Adrenal gland (tissue), 12 donors: Measurements from ENCODE around the gene ZFYVE1. TPM values are rescaled to one million over a fixed set of nuclear protein-coding genes. Genes with fewer than 3 reads are reported as not detected.
A peak's percentile ranks its signal among the peaks of the same experiment; 100 is the strongest.

ENCODE experiments used
- DNase-seq, 7 donors: peaks; one replicate each; pipeline ENCODE4 v3.0.0-alpha.2; 2019 to 2020
- H3K27ac ChIP-seq, 5 donors: fragments of 200-600 bp; sonication (generic) in 4 of 5; 1 replicate in 3 of 5; 2 replicates in 2 of 5; pipeline versions ENCODE4 v1.5.1 to v1.8.0; 2016 to 2020; ENCODE audit warnings: mild to moderate bottlenecking in 1 of 5
- H3K27me3 ChIP-seq: fragments of 200-600 bp; 2 replicates; pipeline ENCODE4 v1.8.0; 2021
- H3K36me3 ChIP-seq, 2 donors: fragments of 200-600 bp; replicated peaks in 1 of 2; 1 replicate in 1 of 2; 2 replicates in 1 of 2; pipeline versions ENCODE4 v1.5.1 to v1.8.0; 2018 to 2022
- H3K4me1 ChIP-seq, 2 donors: fragments of 200-600 bp; replicated peaks in 1 of 2; 1 replicate in 1 of 2; 2 replicates in 1 of 2; pipeline versions ENCODE4 v1.5.1 to v1.8.0; 2018 to 2021
- H3K4me3 ChIP-seq, 4 donors: fragments of 200-600 bp; sonication (generic) in 3 of 4; one replicate each; pipeline ENCODE4 v1.5.1; 2016 to 2018
- H3K9me3 ChIP-seq, 3 donors: fragments of 200-600 bp; sonication (generic) in 1 of 3; replicated peaks in 1 of 3; 1 replicate in 2 of 3; 2 replicates in 1 of 3; pipeline versions ENCODE4 v1.5.1 to v1.8.0; 2016 to 2021
- CTCF ChIP-seq, 6 experiments: fragments of 450-650 bp in 4 of 6; fragments of 200-600 bp in 2 of 6; sonication (generic) in 1 of 6; IDR thresholded peaks; 1 replicate in 5 of 6; 2 replicates in 1 of 6; pipeline versions ENCODE4 v1.5.1 to v1.8.0; 2016 to 2021; ENCODE audit warnings: antibody characterized with exemption in 6 of 6, mild to moderate bottlenecking in 2 of 6, moderate library complexity in 1 of 6
- POLR2A ChIP-seq, 2 donors: fragments of 450-650 bp; IDR thresholded peaks; one replicate each; pipeline ENCODE4 v1.6.1; 2017; ENCODE audit warnings: antibody characterized with exemption in 2 of 2, mild to moderate bottlenecking in 2 of 2, moderate library complexity in 1 of 2
- WGBS, 4 donors: extraction: QIAGEN DNeasy Blood & Tissue Kit in 2 of 4; methylation state at CpG; one replicate each; pipeline versions ENCODE4 v1.1.5 to v1.1.7; 2013 to 2017; 5-methylcytosine and 5-hydroxymethylcytosine counted together
- intact Hi-C, 2 donors: fragments of 100-400 bp; cut with DNase I; formaldehyde crosslinking; loops; one replicate each; pipeline versions ENCODE4 v1.14.1 to v1.15.0; 2022 to 2023
- polyA plus RNA-seq, 3 donors: library from polyadenylated mRNA; stranded (reverse); fragments of 200-250 nt in 2 of 3; fragments of 350-450 nt in 1 of 3; fragmentation: Illumina TruSeq in 1 of 3; extraction: RNeasy Lipid Tissue Mini Kit (QIAGEN cat#74804) in 1 of 3; gene quantifications; one replicate each; pipeline ENCODE4 v1.2.3, GENCODE V29; 2013 to 2014
- total RNA-seq, 9 donors: library from RNA; depleted of rRNA in 4 of 9; stranded (reverse); fragments of >200 nt in 4 of 9; fragments of 120-200 nt in 1 of 9; fragmentation: NEBNext Ultra II Directional in 1 of 9; extraction: Animal tissue kit (Norgen Biotek cat#: 25700) in 1 of 9; gene quantifications; one replicate each; pipeline versions ENCODE4 v1.1.0 to v1.2.4, GENCODE V29; 2013 to 2023
- donor health status: healthy with polysubstance abuse.
- donor health status: Bipolar disorder and iron deficiency.
- donor health status: DM: yes; HTN: yes; CAD: no.
- donor health status: DM: no; HTN: no; CAD: no.
- donor health status: DM: no; HTN: no; CAD: no.
- donor health status: DM: yes; HTN: yes; CAD: no.

ZFYVE1 gene
- total and polyA plus RNA-seq, 12 donors = 8.2 to 41.3 (median 26.5) TPM

- intact Hi-C loops = no loop called here
- Histone ChIP-seq H3K27me3 (no peaks in the 10 kb centered on the region), H3K4me3 (no peak overlapping the region), H3K9me3 (no peaks in the 10 kb centered on the region), H3K4me1 (peaks cover 0 to 4% of the 10 kb centered on the region in 2 donors), H3K36me3 (no peaks in the 10 kb centered on the region), H3K27ac (no peak overlapping the region)
- WGBS, 4 donors = 96 to 97% (median 96%) methylated on average over 40 to 43 of the region's 43 CpGs
- no peak for TF ChIP-seq CTCF (IDR thresholded peaks at IDR 0.05)
- TF ChIP-seq POLR2A (IDR thresholded peaks at IDR 0.05) = no peak
- no peak for DNase-seq
Observed at GRCh38 chr14:72929316-72930080, 97.4 kb downstream of the ZFYVE1 start.

GRCh38 chr14:72928872-72929271 is 98.0 kb downstream of the ZFYVE1 start:
- no peak overlapping the region for H3K27ac ChIP-seq
- intact Hi-C loops = no loop called here
- peak in 1 of 7 donors; percentile 25 for DNase-seq
- WGBS, 4 donors = 87 to 98% (median 93%) methylated on average over 9 to 21 of the region's 21 CpGs
- peaks cover 0 to 4% of the 10 kb centered on the region in 2 donors for H3K4me1 ChIP-seq
- no peaks in the 10 kb centered on the region for H3K27me3 ChIP-seq
- TF ChIP-seq POLR2A (IDR thresholded peaks at IDR 0.05) (no peak), CTCF (IDR thresholded peaks at IDR 0.05) (no peak)
- H3K9me3 ChIP-seq = no peaks in the 10 kb centered on the region
- no peaks in the 10 kb centered on the region for H3K36me3 ChIP-seq
- H3K4me3 ChIP-seq = no peak overlapping the region

DNA sequence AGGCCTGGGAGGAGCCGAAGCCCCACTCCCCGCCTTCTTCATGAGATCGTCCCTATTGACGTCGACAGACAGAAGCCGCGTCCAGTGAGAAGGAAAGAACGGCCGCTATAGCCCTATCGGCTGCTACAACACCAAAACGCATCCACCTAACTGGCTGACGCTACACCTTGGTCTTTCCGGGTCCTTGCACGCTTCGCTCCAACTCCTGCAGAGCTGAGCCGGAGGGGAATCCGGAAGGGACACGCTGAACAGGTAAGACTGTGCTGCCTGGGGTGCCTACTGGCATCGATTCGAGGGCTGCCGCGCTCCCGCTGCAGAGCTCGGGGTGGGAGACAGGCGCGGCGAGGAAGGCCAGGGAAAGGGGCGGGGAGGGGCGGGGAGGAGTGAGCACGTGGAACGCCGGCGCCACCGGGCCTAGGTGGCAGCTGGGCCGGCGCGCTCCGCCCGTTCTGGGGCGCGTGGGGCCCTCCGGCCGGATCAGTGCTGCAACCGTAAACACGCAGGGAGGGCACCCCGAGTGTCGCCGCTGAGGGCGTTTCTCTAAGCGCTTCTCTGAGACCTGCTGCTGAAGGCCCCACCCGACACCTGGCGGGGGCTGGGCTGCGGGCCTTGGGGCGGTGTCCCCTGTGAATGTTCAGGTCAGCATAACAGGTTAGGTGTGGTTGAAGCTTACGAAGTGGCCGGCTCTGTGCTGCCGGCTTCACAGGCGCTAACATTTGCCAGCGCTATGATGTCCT is 100.4 kb downstream of the ZFYVE1 start, which contains the start of gene DCAF4:
TSS of gene DCAF4 (plus strand) at position 173 of the 737 bp plus-strand sequence. CDS start 11,515 bp downstream, outside the sequence.
- Histone ChIP-seq H3K27me3 (no peaks in the 10 kb centered on the region), H3K4me1 (peaks cover 0 to 4% of the 10 kb centered on the region in 2 donors), H3K4me3 (peak within 1 kb of the TSS; percentile 27 to 92 (median 78)), H3K9me3 (no peaks in the 10 kb centered on the region), H3K36me3 (no peaks in the 10 kb centered on the region), H3K27ac (peak within 1 kb of the TSS in 4 of 5 donors; percentile 49 to 84 (median 80))
- TF ChIP-seq CTCF (IDR thresholded peaks at IDR 0.05) (peak in 1 of 6 experiments; percentile 14), POLR2A (IDR thresholded peaks at IDR 0.05) (peak; percentile 25 to 69)
- intact Hi-C loops = no loop called here
- DNase-seq = peak; percentile 97 to 99 (median 98)
- 0 to 1% (median 0%) methylated on average over 20 to 59 of the region's 59 CpGs for WGBS, 4 donors

GRCh38 chr14:72925815-72926291 is 101.1 kb downstream of the ZFYVE1 start:
- DNase-seq = no peak
- peaks cover 0 to 4% of the 10 kb centered on the region in 2 donors for H3K4me1 ChIP-seq
- WGBS, 4 donors = 4 to 9% (median 6%) methylated on average over 14 to 33 of the region's 33 CpGs
- H3K27me3 ChIP-seq = no peaks in the 10 kb centered on the region
- H3K9me3 ChIP-seq = no peaks in the 10 kb centered on the region
- TF ChIP-seq POLR2A (IDR thresholded peaks at IDR 0.05) (peak in 1 of 2 donors; percentile 1), CTCF (IDR thresholded peaks at IDR 0.05) (no peak)
- peak overlapping the region in 3 of 5 donors; percentile 62 to 84 (median 62) for H3K27ac ChIP-seq
- intact Hi-C loops = no loop called here
- peak overlapping the region in 2 of 4 donors; percentile 65 to 90 for H3K4me3 ChIP-seq
- H3K36me3 ChIP-seq = no peaks in the 10 kb centered on the region
